ENCODE data around the gene ASZ1.
"Not testable (repeated sequence)": the region's sequence is repeated elsewhere in the genome, so short reads cannot be mapped to it uniquely, and the experiment has no call there.

The ASZ1 gene, protein sequence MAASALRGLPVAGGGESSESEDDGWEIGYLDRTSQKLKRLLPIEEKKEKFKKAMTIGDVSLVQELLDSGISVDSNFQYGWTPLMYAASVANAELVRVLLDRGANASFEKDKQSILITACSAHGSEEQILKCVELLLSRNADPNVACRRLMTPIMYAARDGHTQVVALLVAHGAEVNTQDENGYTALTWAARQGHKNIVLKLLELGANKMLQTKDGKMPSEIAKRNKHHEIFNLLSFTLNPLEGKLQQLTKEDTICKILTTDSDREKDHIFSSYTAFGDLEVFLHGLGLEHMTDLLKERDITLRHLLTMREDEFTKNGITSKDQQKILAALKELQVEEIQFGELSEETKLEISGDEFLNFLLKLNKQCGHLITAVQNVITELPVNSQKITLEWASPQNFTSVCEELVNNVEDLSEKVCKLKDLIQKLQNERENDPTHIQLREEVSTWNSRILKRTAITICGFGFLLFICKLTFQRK

GRCh38 chr7:117427258-117427701, at the start of gene ASZ1:
ASZ1 (minus strand) TSS chr7:117427493; CDS start chr7:117427460, 33 bp downstream.
- DNase-seq, result no peak

GRCh38 chr7:117476557-117477215, 49.4 kb upstream of the ASZ1 start:
- DNase-seq, result no peak

DNA sequence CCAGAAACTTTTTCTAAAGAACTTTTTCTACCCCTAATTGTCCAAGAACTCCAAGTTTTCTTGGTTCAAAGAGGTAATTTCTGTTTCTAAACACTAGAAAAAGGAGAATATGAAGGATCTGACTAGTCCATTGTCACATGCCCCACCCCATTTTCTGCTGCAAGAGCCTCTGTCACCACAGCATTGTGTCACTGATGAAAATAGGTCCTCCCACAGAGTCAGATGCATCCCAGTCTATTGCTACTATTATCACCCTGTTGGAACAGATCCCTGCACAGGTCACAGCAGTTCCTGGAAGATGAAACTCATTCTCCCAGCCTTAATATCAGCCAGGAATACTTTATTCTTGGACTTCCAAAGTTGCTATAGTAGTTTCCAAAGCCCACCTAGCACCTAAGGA, 45.0 kb upstream of the ASZ1 start:
- no peak for DNase-seq

- DNase-seq, result no peak
These were observed 43.5 kb upstream of the ASZ1 start for GRCh38 chr7:117470777-117471176.

DNA sequence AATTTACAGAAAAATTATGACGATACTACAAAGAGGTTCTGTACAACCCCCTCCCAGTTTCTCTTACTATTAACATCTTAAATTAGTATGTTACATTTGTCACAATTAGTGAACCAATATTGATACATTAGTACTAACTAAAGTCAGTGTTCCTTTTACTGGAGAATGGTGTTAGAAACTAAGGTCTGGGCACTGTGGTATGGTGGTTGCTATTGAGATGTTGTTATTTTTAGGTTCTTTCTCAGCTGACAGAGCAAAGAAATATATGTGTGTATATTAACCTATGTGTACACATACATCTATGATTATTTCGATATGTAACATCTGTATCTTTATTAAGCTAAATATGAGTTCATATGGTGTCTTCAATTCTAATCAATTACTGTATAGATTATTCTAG, 40.9 kb upstream of the ASZ1 start:
- no peak for DNase-seq

DNA sequence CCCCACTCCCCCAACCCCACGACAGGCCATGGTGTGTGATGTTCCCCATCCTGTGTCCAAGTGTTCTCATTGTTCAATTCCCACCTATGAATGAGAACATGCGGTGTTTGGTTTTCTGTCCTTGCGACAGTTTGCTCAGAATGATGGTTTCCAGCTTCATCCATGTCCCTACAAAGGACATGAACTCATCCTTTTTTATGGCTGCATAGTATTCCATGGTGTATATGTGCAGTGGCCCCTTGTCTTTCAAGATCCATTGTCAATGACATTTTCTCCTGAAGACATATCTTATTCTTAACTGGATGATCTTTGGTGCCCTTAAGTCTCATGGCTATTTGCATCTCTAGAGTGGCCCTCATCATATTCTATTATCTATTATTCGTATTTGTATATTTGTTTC, 33.5 kb upstream of the ASZ1 start:
- DNase-seq, result not testable (repeated sequence)

DNA sequence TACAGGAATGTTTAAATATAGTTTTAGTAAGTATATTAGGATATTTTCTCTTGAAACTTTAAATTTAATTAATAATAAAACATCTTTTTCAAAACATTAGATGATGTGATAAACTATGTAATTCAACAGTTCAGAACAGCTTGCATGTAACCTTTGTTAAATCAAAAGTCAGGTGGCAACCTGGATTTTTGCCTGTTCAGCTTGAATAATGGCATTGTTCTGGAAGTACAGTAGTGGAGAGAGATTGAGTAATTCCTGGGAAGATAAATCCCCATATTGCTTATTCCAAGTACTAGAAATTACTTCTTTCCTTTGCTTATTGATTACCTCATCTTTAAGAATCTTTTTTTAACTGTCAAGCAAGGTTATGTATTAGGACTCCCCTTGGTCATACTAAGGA, 32.4 kb upstream of the ASZ1 start:
- no peak for DNase-seq

DNA sequence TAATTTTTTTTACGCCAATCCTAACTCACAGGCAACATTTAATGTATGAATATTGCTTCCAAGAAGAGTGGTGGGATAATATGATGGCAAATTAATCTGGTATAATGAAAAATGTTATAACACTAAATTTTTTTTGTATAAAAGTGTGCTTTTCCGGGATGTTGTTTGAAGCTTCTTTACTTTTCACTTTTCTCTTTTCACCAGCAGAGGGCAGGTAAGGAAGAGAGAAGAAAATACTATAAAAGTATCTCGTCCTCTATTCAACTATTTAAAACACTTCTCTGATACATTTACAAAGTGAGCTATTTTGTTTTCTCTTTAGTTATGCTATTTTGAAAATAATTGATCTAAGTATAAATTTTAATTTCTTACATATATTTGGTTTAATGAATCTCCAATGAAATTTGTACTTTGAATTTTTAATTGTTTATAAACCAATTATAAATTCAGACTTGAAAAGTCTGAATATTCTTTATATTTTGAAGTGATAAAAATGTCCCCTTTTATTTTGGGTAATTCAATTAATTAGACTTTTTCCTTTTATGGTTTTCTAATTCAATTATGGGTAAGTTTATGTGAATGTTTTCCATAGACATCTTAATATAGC, 31.8 kb upstream of the ASZ1 start:
- DNase-seq, result no peak

DNA sequence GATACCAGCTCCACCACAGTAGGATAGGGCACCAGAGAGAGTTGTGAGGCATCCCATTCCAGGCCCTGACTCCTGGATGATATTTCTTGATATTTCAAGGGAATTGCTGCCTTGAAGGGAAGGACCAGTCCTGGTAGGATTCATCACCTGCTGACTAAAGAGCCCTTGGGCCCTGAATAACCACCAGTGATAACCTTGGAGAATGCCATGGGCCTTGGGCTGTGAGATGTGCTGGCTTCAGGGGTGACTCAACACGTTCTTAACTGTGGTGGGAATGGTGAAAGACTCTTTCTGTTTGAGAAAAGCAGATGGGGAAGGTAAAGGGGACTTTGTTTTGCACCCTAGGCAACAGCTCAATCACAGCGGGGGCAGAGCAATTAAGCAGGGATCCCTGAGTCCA, 21.4 kb upstream of the ASZ1 start:
- DNase-seq, result no peak

DNA sequence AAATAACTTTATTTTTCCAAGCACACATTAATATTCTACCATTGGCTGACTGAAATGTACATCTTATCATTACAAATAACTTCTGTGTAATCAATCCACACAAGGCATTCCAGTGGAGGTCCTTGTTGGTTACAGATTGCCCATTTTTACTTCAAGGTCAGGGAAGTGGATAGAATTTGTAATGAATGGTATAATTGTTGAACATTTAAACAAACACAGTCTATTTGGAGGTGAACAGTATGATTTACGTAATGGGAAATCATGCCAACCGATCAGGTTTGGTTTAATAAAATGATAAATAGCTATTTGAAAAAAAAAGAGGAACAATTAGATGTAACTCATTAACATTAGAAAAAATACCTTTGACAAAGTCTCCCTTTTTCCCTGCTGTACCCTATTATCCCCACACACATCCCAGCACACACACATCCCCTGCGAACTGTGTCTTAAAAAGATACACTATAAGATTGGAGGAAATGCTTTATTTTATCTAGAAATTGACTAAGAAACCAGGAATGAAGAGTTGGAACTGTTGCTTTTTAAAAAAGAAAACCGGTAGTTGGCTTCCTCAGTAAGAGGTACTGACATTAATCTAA, 19.0 kb upstream of the ASZ1 start:
- no peak for DNase-seq

DNA sequence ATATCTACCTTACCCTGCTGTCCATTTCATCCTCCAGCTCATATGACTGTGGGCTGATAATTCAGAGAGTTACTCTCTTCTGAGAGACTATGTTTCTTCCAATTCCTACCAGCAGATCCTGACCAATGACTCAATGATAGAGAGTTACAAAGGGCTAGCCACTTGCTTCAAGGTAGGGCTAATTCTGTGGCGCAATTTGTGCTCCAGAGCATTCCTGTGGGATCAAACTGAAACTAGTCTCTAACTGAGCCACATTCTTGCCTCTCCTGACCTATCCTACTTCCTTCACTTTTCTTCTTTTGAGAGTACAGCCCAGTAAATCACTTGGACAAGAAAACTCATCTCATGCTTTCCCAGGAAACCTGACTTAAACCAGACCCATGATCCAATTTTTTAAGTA, 17.9 kb upstream of the ASZ1 start:
- no peak for DNase-seq

- DNase-seq, result no peak
These were observed 17.4 kb upstream of the ASZ1 start for GRCh38 chr7:117444646-117445045.

GRCh38 chr7:117435475-117436043, 8.3 kb upstream of the ASZ1 start:
- DNase-seq, result no peak

DNA sequence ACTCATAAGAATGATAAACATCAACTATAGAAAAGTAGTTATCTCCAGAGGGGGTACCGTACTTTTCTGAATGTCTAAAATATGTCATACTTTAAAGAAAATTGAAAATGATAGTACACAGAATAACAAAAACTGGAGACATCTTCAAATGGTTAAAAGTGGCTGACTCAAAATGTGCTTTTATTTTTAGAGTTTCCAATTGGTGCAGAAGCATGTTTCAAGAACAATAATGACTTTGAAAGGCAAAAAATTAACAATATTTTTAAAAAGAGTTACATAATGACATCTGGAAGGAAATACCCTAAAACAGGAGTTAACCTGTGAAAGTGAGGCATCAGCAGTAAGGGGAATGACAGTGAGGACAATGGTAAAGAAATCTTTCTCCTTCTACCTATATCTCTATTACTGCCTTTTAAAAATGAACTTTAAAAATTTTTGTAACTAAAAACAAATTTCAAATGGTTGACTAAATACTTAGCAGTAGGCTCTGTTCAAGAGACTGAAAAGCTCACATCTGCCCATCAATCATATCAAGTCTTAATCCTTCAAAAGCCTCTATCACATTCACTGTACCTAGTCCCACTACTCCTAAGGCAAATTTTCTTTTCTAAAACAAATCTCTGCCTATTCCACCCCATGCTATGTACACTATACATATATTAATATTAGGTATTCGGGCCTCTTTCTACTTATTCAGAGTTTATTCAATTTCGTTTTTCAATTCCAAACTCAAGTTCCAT, 3.0 kb downstream of the ASZ1 start:
- DNase-seq, result no peak

- DNase-seq, result not testable (repeated sequence)
These were observed 12.7 kb downstream of the ASZ1 start for GRCh38 chr7:117414591-117414990.

DNA sequence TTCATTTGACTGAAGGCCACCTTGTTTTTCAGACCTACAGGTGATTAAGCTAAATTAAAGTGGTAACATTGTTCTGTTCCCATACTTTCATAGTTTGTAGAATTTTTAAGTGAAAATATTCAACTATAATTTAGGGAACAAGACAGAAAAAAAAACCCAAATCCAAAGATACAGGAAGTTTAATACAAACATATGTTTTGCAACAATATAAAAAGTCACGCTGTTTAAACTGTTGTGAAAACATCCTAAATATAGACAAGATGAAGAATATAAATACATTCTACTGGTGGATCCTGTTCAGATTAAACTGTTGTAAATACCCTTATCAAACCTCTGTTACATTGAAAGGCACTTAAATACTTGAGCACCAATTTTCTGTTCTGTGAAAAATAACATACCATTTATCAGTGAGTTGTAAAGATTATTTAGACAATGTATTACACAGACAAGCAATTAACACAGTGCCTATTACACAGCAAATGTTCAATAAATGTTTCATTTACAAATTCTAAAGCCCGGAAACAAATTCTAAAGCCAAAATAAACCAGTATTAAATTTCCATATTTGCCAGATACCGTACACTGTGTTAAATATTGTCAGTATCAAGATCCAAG, 14.2 kb downstream of the ASZ1 start:
- DNase-seq, result no peak

GRCh38 chr7:117412390-117412789, 14.9 kb downstream of the ASZ1 start:
- DNase-seq, result no peak

GRCh38 chr7:117411539-117411938, 15.8 kb downstream of the ASZ1 start:
- no peak for DNase-seq

DNA sequence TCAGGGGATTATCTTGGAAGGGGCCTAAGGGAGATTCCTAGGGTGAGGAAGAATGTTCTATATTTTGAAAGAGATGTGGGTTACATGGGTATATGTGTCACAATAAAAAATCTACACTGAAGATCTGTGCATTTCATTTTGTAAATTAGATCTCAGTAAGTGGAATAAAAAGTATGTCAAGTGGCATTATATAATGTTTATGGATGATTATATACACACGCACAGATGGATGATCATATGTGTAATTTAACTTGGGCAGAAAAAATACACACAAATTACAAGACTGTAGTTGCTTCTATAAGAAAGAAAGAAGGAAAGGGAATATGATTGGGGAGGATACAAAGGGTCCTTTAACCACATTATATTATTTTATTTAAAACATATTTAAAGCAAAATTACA, 18.5 kb downstream of the ASZ1 start:
- DNase-seq, result no peak

DNA sequence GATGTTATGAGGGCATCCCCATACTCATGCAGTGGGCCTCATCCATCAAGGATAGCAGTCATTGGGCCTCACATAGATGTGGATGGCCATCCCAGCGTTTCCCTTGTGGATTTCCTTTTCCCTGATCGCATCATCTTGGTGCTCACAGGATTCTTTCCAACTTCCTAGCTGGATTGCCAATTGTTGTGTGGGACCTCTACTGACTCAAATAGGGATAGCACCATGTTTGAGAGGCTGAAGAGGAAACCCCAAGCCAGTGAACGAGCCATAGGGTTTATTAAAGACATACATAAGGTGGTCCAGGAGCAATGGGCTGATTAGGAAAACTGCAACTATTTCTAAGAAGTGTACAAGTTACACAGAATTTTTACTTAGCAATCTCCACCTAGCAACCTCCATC, 21.8 kb downstream of the ASZ1 start:
- DNase-seq, result no peak

GRCh38 chr7:117403737-117404136, 23.6 kb downstream of the ASZ1 start:
- no peak for DNase-seq

DNA sequence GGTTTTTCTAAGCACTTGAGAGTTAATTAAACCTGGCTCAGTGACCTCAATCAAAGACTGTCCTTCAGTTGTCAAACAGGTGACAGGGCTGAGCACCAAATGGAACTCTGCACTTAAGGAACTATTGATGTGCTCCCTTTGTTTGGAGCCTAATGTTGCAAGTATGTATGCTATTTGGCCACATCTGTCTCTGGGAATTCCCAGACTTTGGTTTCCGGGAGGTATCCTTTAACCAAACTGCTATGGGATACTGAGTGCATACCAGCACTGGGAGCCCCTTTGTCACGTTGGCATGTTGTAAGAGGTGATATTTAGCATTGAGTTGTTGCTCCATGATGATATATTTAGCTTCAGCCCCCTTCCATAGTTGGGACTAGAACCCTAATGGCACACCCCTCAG, 25.2 kb downstream of the ASZ1 start:
- no peak for DNase-seq
